ENCODE measurements around the gene LPIN1. TPM values are rescaled to one million over a fixed set of nuclear protein-coding genes. Genes with fewer than 3 reads are reported as not detected.

LPIN1 gene
- total RNA-seq, 1 donor from 2014 or later, result 12.1 TPM

- Histone ChIP-seq H3K27me3 (ENCODE audit: control insufficient read depth, insufficient read depth, low read length) (no peaks in the 10 kb centered on the region), H3K36me3 (ENCODE audit: control insufficient read depth, insufficient read depth, low read length) (peaks cover 17% of the 10 kb centered on the region), H3K4me3 (ENCODE audit: low read depth, low read length) (no peak overlapping the region)
- FAIRE-seq (no peak), DNase-seq (ENCODE audit: low read depth) (no peak)
- no peak for TF ChIP-seq CTCF (IDR thresholded peaks at IDR 0.05; ENCODE audit: insufficient read depth, low read length, severe bottlenecking)
Measured at GRCh38 chr2:11805024-11805423, 58.6 kb downstream of the LPIN1 start.

- Histone ChIP-seq H3K36me3 (ENCODE audit: control insufficient read depth, insufficient read depth, low read length) (peaks cover 17% of the 10 kb centered on the region), H3K27me3 (ENCODE audit: control insufficient read depth, insufficient read depth, low read length) (no peaks in the 10 kb centered on the region), H3K4me3 (ENCODE audit: low read depth, low read length) (no peak overlapping the region)
- TF ChIP-seq CTCF (IDR thresholded peaks at IDR 0.05; ENCODE audit: insufficient read depth, low read length, severe bottlenecking), result no peak
- FAIRE-seq (no peak), DNase-seq (ENCODE audit: low read depth) (no peak)
Measured at GRCh38 chr2:11805920-11806319, 59.5 kb downstream of the LPIN1 start.

DNA sequence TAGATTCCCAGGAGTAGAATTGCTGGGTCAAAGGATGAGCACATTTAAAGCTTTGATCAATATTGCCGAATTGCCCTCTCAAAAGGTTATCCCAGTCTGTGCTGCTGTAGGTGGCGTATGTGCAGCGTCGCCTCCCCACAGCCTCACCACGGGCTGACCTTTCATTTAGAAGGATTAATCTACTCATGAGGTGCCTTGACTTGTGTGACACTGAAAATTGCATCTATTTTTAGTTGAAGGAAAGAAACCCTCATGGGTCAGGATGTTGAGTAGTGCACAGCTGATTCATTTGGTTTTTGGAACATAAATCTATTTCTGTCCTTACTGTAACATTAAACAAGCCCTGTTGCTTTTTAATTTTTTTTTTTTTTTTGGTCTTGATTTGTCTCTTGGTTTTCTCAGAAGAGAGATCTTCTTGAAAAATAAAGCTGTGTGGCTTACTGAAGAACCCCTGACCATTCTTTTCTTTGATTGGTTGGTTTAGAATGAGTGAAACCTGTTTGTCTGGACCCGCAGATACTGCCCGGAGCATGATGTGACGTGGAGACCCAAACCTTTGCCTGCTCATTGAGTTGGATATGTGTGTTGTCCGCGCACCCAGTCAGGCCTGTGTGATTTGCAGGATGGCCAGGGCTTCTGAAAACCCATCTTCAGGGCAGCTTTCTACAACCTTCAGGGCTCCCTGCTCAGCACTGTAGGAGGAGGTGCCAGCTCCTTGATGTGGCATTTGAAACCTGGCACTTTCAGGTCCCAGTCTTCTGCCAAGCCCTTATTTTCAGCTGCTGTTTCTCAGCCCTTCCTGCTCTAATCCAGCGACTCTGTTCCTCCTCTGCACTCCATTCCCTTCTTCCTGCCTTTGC, 61.0 kb downstream of the LPIN1 start:
- Histone ChIP-seq H3K4me3 (ENCODE audit: low read depth, low read length) (no peak overlapping the region), H3K27me3 (ENCODE audit: control insufficient read depth, insufficient read depth, low read length) (no peaks in the 10 kb centered on the region), H3K36me3 (ENCODE audit: control insufficient read depth, insufficient read depth, low read length) (peaks cover 20% of the 10 kb centered on the region)
- FAIRE-seq, result no peak
- no peak for DNase-seq (ENCODE audit: low read depth)
- no peak for TF ChIP-seq CTCF (IDR thresholded peaks at IDR 0.05; ENCODE audit: insufficient read depth, low read length, severe bottlenecking)

- no peaks in the 10 kb centered on the region for H3K27me3 ChIP-seq (ENCODE audit: control insufficient read depth, insufficient read depth, low read length)
- no peak overlapping the region for H3K4me3 ChIP-seq (ENCODE audit: low read depth, low read length)
- H3K36me3 ChIP-seq (ENCODE audit: control insufficient read depth, insufficient read depth, low read length), result peaks cover 18% of the 10 kb centered on the region
- no peak for TF ChIP-seq CTCF (IDR thresholded peaks at IDR 0.05; ENCODE audit: insufficient read depth, low read length, severe bottlenecking)
- no peak for FAIRE-seq
- DNase-seq (ENCODE audit: low read depth), result no peak
Measured at GRCh38 chr2:11808016-11808400, 61.6 kb downstream of the LPIN1 start.

DNA sequence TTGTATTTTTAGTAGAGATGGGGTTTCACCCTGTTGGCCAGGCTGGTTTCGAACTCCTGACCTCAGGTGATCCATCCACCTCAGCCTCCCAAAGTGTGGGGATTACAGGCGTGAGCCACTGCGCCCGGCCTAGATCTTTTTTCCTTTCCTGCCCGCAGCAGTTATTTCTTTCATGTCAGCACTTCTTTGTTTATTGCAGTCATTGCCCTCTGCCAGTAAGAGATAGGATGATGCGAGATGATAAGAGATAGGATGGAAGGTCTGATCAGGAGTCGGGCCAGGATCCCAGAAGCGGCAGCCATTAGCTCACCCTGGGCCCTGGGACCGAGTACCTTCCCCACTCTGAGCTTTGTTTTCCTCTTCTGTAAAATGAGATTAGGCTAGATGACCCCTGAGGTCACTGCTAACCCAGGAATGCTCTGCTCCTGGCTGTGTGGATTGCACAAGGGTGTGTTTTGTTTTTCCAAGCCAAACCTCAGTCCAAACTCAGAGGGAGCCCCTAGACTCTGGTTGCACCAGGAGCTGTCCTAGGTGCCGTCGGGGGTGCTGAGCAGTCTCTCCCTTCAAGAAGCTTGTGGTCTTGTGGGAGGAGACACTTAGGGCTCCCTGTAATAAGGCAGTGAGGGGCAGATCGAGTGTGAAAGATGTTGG, 63.3 kb downstream of the LPIN1 start:
- no peak for TF ChIP-seq CTCF (IDR thresholded peaks at IDR 0.05; ENCODE audit: insufficient read depth, low read length, severe bottlenecking)
- no peak overlapping the region for H3K4me3 ChIP-seq (ENCODE audit: low read depth, low read length)
- peaks cover 15% of the 10 kb centered on the region for H3K36me3 ChIP-seq (ENCODE audit: control insufficient read depth, insufficient read depth, low read length)
- DNase-seq (ENCODE audit: low read depth) (no peak), FAIRE-seq (no peak)
- no peaks in the 10 kb centered on the region for H3K27me3 ChIP-seq (ENCODE audit: control insufficient read depth, insufficient read depth, low read length)

Measured in bronchial epithelial cell (primary cell).